NCI-H2107 treated with DMSO at 0.1 percent for 48 hours (cell line): ENCODE data around the gene ELF4.

ENCODE experiments used
- DNase-seq: peaks from one replicate; lab custom pipeline; 2025; ENCODE audit not compliant: unreplicated experiment; lab: John Stamatoyannopoulos, UW

ELF4 gene

DNA sequence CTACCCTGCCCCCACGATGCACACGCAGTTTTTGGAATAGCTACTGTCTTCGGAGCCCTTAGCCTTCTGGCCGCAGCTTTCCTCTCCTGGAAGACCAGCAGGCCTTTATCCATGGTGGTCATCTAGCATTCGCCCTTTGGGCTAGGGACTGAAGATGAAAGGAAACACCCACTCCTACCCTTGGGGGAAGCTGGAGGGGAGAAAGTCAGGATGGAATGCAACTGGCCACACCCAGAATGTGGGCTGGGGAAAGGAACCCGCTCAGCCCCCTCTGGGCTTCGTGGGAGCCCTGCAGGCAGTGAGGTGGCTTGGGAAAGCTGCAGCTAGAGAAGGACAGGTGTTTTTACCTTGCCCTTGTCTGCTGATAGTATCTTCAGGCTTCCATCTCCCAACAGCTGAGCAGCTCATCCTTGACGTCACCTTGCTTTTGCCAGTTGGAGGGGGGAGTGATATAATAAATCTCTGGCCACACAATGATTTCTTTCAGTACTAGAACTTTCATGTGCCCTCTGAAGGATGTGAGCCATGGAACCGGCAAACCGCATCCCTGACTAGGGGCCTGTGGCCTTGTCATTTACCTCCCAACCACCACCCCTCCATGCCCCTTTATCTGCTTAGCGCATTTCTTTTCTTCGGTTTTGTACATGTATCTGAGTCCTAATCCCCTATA, 59.0 kb downstream of the ELF4 start:
- no peak for DNase-seq

DNA sequence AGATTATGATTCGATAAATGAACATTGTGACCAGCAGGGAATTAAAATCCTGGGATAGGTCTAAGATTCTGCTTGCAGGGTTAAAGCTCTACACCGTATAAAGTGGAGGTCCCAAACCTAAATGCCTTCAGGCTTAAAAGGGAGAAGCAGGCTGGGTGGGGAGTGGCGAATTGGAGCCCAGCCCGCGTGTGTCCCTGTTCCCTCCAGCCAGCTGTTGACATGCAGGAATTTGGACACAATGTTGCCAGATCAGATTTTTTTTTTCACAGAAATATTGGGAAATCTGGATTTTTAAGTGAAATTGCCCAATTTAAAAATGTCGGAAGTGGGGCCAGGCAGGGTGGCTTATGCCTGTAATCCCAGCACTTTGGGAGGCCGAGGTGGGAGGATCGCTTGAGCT, 60.5 kb downstream of the ELF4 start:
- DNase-seq, result no peak

DNA sequence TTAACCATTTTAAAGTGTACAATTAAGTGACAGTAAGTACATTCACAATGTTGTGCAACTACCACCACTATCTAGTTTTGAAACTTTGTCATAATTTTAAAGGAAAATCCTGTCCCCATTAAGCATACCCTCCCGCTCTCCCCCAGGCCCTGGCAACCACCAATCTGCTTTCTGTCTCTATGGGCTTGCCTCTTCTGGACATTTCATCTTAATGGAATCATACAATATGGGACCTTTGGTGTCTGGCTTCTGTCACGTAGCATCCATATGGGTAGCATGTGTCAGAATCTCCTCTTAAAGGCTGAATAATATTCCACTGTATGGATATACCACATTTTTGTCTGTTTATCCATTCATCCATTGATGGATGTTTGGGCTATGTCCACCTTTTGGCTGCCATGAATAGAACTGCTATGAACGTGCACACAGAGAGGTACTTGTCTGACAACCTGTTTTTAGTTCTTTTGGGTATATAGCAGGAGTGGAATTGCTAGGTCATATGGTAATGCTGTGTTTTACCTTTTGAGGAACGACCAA, 61.5 kb downstream of the ELF4 start:
- no peak for DNase-seq

DNA sequence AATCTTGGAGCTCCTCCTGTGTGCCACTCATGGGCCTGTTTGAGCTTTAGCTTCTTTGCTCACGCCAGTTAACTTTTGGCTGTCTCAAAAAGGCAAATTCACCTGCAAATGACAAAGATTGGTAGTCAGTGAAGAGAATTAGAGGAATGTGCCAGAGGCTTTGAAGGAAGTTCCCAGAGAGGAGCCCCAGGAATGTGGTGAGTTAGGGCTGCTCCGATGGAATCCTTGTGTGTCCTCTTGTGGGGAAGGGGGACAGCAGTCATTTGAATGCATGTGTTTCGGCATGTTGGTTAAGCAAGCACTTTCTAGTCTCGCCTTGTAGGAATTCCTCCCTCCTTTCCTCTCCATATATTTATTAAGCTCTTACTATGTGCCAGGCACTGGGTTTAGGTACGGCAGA, 62.9 kb downstream of the ELF4 start:
- DNase-seq, result no peak

DNA sequence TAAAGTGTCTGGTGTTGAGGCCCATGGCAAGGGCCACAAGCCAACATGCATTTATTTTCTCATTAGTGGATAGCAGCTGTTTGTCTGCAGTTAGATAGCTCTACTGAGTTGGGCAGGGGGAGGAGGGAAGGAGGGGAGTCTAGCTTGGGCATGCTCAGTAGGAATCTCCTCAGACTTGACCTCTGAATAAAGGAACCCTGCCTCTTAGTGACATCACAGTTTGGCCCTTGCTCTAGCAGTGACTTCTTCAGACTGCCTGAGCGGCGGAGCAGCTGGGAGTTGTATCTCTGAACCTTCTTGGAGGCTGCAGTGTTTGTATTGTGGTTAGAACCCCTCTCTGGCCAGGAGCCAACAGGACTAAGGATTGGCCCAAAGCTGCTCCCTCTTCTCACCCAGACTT, 70.5 kb downstream of the ELF4 start:
- DNase-seq, result no peak

DNA sequence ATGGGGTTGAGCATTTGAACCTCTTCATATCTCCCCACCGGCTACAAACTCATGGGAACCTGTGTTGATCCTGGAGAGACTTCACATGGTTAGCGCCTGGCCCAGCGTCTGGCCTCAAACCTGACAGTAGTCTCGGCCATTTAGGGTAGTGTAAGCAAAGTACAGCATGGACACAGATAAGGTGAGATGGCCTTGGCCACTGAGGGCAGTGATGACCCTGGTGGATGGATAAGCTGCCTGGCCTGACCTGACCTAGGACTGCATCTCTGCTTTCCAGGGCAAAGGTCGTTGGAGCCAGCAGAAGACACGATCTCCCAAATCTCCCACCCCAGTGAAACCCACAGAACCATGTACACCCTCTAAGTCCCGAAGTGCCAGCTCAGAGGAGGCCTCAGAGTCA, 76.1 kb downstream of the ELF4 start:
- no peak for DNase-seq

DNA sequence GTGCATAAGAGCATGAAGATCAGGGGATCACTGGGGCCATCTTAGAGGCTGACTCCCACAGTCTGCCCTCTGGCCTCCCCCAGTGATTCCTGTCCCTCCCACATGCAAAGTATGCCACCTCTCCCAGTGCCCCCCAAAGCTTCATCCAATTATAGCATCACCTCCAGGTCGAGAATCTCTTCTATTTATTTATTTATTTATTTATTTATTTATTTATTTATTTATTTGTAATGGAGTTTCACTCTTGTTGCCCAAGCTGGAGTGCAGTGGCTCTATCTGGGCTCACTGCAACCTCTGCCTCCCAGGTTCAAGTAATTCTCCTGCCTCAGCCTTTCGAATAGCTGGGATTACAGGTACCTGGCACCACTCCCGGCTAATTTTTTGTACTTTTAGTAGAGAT, 77.7 kb downstream of the ELF4 start:
- no peak for DNase-seq

DNA sequence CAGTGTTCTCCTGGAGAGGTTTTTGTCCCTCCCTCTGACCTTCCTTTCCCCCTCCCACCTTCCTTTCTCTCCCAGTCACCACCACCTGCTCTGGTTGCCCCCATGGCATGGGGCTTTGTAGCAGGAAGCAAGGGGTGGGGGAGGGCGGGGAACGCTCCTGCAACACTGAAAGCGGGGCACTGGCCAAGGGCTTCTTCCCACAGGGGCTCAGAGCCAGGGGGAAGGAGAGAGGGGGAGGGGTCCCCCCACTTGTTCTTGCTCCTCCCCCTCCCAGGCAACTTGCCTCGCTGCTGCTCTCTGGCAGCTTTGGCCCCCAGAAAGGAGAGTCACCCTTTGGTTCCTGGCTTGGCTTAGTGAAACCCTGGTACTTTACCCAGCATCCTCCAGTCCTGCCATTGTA, 79.5 kb downstream of the ELF4 start:
- no peak for DNase-seq

DNA sequence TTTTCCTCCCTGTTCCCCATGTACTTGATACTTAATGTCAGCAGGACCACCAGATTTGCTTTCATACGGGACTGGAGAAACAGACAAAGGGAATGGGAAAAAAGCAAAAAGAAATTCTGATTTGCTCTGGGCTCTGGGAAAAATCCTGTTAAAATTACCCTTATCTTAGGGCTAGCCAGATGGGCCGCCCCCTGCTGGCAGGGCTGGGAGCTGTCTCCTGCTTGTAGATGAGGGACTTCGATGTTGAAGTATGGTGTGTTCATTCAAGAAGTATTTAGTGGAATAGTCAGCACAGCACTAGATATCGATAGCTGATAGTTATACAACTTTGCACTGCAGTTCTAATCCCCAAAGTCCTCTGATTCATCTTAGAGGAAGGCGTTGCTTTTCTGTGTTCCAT, 82.1 kb downstream of the ELF4 start:
- DNase-seq, result peak; percentile 5

DNA sequence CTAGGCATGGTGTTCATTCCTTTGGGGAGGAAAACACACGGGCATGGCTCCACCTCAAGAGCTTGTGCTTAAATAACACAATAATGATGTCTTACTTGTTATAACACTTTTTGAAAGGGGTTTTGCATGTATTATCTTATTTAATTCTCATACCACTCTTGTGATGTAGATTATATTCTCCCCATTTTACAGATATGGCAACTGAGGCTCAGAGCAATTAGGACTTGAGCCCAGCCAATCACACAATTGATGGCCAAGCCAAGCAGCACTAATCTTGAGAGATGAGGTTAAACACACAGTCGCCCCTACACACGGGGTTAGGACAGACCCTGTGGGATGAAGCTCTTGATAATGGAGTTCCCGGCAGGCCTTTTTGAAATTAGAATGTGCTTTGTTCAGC, 82.7 kb downstream of the ELF4 start:
- no peak for DNase-seq

DNA sequence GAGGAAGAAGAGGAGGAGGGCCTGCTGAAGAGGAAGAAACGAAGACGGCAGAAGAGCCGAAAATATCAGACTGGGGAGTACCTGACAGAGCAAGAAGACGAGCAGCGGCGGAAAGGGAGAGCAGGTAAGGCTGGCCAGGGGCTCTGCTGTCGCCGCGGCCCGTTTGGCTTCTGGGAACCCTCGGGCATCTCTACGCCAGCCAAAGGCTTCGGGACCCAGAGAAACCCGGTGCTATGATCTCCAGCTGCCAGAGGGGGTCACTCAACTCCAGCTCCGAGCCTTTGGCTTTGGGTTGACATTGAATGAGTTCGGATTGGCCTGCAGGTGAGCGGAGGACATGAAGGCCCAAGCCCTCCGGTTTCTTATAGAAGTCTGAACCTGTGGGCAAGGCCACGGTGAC, 85.0 kb downstream of the ELF4 start:
- no peak for DNase-seq

DNA sequence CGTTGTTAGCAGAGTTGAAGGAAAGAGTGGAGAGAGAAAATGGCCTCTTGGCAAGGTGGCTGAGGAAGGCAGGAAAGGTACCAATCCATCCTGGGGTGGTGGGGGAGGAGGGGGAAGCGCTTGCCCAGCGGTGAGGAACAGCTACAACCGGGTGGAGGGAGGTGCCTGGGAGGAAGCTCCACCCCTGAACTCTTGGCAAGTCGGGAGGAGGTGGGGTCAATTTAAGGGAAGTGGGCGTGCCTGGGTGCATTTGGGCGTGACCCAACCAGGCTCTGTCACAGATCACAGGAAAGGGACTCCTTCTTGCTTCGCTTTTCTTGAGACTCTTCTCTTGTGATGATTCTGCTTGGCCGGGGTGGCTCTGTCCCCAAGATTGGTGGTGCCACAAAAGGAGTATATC, 86.2 kb downstream of the ELF4 start:
- DNase-seq, result no peak

DNA sequence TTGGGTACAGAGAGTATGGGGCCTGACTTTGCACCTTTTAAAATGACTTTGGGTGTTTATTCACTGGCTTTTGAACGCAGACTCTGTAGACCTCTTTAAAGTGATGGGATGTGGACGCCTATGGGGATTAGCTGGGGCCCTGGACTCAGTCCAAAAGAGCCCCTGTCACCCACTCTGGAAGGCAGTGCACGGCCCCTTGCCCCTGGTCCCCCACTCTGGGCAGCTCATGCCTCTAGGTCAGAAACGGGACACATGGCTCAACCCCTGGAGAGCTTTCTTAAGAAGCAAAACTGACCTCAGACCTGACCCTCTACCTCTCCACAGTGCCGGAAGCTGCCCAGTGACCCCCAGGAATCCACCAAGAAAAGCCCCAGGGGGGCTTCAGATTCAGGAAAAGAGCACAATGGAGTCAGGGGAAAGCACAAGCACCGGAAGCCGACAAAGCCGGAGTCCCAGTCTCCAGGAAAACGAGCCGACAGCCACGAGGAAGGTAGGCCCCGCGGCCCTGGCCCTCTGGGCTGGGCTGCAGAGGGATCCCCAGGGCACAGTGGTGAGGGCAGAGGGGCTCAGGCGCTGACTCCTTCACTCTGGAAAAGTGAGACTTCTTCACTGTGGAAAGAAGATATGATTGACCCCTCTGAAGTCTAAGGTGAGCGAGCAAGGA, 89.5 kb downstream of the ELF4 start:
- DNase-seq, result no peak

DNA sequence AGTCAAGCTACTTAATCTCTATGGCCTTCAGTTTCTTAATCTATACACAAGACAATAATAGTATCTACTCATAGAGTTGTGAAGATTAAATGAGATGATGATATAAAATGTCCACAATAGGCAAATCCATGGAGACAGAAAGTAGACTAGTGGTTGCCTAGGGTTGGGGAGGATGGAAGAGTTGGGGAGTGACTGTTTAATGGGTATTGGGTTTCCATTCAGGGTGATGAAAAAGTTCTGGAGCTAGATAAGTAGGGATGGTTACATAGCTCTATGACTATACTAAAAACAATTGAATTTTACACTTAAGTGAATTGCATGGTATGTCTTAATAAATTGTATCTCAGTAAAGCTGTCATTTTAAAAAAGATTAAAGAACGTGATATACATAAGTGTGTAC, 92.2 kb downstream of the ELF4 start:
- DNase-seq, result no peak

DNA sequence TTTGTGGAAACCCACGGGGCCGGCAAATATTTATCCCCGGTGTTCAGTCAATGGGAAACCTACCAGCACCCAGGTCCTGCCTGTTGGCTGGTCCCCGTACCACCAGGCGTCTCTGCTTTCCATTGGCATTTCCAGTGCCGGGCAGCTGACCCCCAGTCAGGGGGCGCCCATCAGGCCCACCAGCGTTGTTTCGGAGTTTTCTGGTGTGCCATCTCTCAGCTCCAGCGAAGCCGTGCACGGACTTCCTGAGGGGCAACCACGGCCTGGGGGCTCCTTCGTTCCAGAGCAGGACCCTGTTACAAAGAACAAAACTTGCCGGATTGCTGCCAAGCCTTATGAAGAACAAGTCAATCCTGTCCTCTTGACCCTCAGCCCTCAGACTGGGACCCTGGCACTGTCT, 95.1 kb downstream of the ELF4 start:
- no peak for DNase-seq
